C4-2B (cell line): ENCODE measurements around the gene FEM1B.

ENCODE experiments used
- CTCF ChIP-seq: fragments of 450-650 bp; conservative IDR thresholded peaks from 2 replicates; pipeline ENCODE4 v1.5.1; 2017; ENCODE audit warnings: mild to moderate bottlenecking
- ZFX ChIP-seq: fragments of 450-650 bp; IDR thresholded peaks from 2 replicates; pipeline ENCODE4 v1.6.1; 2017

GRCh38 chr15:68335251-68335650 is 57.7 kb downstream of the FEM1B start:
- TF ChIP-seq CTCF (no peak), ZFX (no peak)
